Heart left ventricle (tissue), 13 donors: ENCODE measurements around the gene SNX11.
"Not testable (repeated sequence)": the region's sequence is repeated elsewhere in the genome, so short reads cannot be mapped to it uniquely, and the experiment has no call there.

ENCODE experiments used
- CTCF ChIP-seq, 12 donors: fragments of 200-600 bp; sonication (generic) in 4 of 12; IDR thresholded peaks; one replicate each; pipeline versions ENCODE4 v1.5.0 to v1.8.0; 2018 to 2022; ENCODE audit warnings: antibody characterized with exemption in 12 of 12, mild to moderate bottlenecking in 5 of 12
- POLR2A ChIP-seq, 2 donors: fragments of 450-650 bp; IDR thresholded peaks; one replicate each; pipeline ENCODE4 v1.6.1; 2017; ENCODE audit warnings: antibody characterized with exemption in 2 of 2, mild to moderate bottlenecking in 2 of 2, moderate library complexity in 2 of 2
- donor health status: ischemic (EF 13 %, LVEDD 7.1; RV severe dilation, severe dysfunction).
- donor health status: DM: no; HTN: yes; CAD: no.
- donor health status: DM: no; HTN: no; CAD: no.
- donor health status: ischemic (EF 25% LVEDD 6.9; RV normal size, moderate dysfunction).
- donor health status: ischemic (EF 25% LVEDD 5.7; RV mildly dilated, moderate dysfunction).
- donor health status: ischemic (EF 35%, LVEDD 5.7; RV mildly dilated, moderate dysfunction).
- donor health status: nonischemic (EF 11% LVEDD 7.7; RV severe dilation, severe dysfunction).
- donor health status: DM: yes; HTN: yes; CAD: no.
- donor health status: PGD.
- donor health status: ischemic (EF 29% LVEDD 5.4; RV normal size, mild dysfunction).
- donor health status: nonischemic (EF 23%, LVEDD 6.1; RV moderate dilation, normal function).

- not testable (repeated sequence) for TF ChIP-seq CTCF, POLR2A (IDR thresholded peaks at IDR 0.05)
Measured at GRCh38 chr17:48072811-48073210, 34.8 kb upstream of the SNX11 start.
